Measurements from ENCODE around the gene TMEM143. TPM values are rescaled to one million over a fixed set of nuclear protein-coding genes. Genes with fewer than 3 reads are reported as not detected.

Gene TMEM143
- total and polyA plus RNA-seq, 2 of the 8 experiments (the other 6 are each of a cell fraction or from before 2014, with no cell fraction given): 14.2 to 19.1 TPM

- no peak for TF ChIP-seq BCL11A (IDR thresholded peaks at IDR 0.05; ENCODE audit: low read depth in 2 of 2, low read length in 2 of 2)
Observed at GRCh38 chr19:48395499-48395898, 31.8 kb upstream of the TMEM143 start (continued).
